VCaP (cell line): Measurements from ENCODE around the gene VDR.

Source experiments
- H3K27ac ChIP-seq: fragments of 450-650 bp; 2 replicates; pipeline ENCODE4 v1.5.1; 2017
- TF ChIP-seq, protein P1 (sequence below): fragments of 450-650 bp; conservative IDR thresholded peaks from 2 replicates; pipeline ENCODE4 v1.5.1; 2017; ENCODE audit warnings: mild to moderate bottlenecking, moderate library complexity

The VDR gene

GRCh38 chr12:47812797-47813510 lies 91.8 kb downstream of the VDR start:
- TF ChIP-seq, protein P1, sequence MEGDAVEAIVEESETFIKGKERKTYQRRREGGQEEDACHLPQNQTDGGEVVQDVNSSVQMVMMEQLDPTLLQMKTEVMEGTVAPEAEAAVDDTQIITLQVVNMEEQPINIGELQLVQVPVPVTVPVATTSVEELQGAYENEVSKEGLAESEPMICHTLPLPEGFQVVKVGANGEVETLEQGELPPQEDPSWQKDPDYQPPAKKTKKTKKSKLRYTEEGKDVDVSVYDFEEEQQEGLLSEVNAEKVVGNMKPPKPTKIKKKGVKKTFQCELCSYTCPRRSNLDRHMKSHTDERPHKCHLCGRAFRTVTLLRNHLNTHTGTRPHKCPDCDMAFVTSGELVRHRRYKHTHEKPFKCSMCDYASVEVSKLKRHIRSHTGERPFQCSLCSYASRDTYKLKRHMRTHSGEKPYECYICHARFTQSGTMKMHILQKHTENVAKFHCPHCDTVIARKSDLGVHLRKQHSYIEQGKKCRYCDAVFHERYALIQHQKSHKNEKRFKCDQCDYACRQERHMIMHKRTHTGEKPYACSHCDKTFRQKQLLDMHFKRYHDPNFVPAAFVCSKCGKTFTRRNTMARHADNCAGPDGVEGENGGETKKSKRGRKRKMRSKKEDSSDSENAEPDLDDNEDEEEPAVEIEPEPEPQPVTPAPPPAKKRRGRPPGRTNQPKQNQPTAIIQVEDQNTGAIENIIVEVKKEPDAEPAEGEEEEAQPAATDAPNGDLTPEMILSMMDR, result no peak
- H3K27ac ChIP-seq, result no peak overlapping the region

- peak overlapping the region; percentile 52 for H3K27ac ChIP-seq
- TF ChIP-seq, protein P1, result no peak
Observed at GRCh38 chr12:47811581-47812484, 93.0 kb downstream of the VDR start.

- TF ChIP-seq, protein P1, result no peak
- H3K27ac ChIP-seq, result peak overlapping the region; percentile 52
Observed at GRCh38 chr12:47811072-47811396, 93.8 kb downstream of the VDR start.

DNA sequence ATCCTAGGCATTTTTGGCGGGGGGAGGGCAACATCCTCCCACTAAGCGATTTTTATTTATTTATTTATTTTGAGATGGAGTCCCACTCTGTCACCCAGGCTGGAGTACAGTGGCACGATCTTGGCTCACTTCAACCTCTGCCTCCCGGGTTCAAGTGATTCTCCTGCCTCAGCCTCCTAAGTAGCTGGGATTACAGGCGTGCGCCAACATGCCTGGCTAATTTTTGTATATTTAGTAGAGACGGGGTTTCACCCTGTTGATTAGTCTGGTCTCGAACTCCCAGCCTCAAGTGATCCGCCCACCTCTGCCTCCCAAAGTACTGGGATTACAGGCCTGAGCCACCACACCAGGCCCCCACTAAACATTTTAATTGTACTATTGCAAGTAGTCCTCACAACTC lies 95.3 kb downstream of the VDR start:
- peak overlapping the region; percentile 52; the same call in 1 of the 2 replicates for H3K27ac ChIP-seq

GRCh38 chr12:47808574-47809365 lies 96.0 kb downstream of the VDR start:
- TF ChIP-seq, protein P1, result no peak
- no peak overlapping the region for H3K27ac ChIP-seq

- TF ChIP-seq, protein P1, result no peak
- no peak overlapping the region for H3K27ac ChIP-seq
Observed at GRCh38 chr12:47808050-47808449, 96.7 kb downstream of the VDR start.

- no peak overlapping the region for H3K27ac ChIP-seq
- TF ChIP-seq, protein P1, result no peak
Observed at GRCh38 chr12:47807338-47807737, 97.5 kb downstream of the VDR start.
